T-cell (primary cell): ENCODE data around the gene C16orf90. TPM values are rescaled to one million over a fixed set of nuclear protein-coding genes. Genes with fewer than 3 reads are reported as not detected.
A peak's percentile ranks its signal among the peaks of the same experiment; 100 is the strongest.

Experiments
- ATAC-seq, 4 experiments: fragments of 200-7000 bp in 3 of 4; fragments of 150-1000 bp in 1 of 4; cut with Tn5 transposase; replicated peaks in 1 of 4; 1 replicate in 3 of 4; 2 replicates in 1 of 4; pipeline ENCODE4 v1.10.0; 2021; ENCODE audit warnings: moderate library complexity in 3 of 4, mild to moderate bottlenecking in 2 of 4, moderate number of reproducible peaks in 1 of 4
- CTCF ChIA-PET, 2 donors: fragments of 300-600 bp; sonication (Branson Sonifier 250); formaldehyde crosslinking; loops; one replicate each; lab custom pipeline; 2022; ENCODE audit warnings: antibody characterized with exemption in 2 of 2; lab: Charles Lee
- POLR2A ChIA-PET, 2 donors: fragments of 300-600 bp; sonication (Branson Sonifier 250); formaldehyde crosslinking; loops; one replicate each; lab custom pipeline; 2022; ENCODE audit warnings: antibody characterized with exemption in 2 of 2; lab: Charles Lee
- DNase-seq, 35 experiments: peaks; one replicate each; pipeline versions ENCODE4 v3.0.0 to v3.0.0-alpha.2; 2013 to 2023
- H3K27ac ChIP-seq: one replicate; pipeline ENCODE4 v1.5.1; 2013; ENCODE audit warnings: low read length
- H3K27me3 ChIP-seq, 2 experiments: replicated peaks in 1 of 2; 1 replicate in 1 of 2; 2 replicates in 1 of 2; pipeline versions ENCODE4 v1.6.1 to v1.7.0; 2013; ENCODE audit warnings: low read length in 1 of 2, mixed read lengths in 1 of 2; ENCODE audit not compliant: control insufficient read depth in 2 of 2, insufficient read depth in 2 of 2; ENCODE audit errors: extremely low read depth in 1 of 2
- H3K36me3 ChIP-seq, 2 donors: 1 replicate in 1 of 2; 2 replicates in 1 of 2; pipeline versions ENCODE4 v1.6.1 to v1.7.0; 2013; ENCODE audit warnings: low read length in 1 of 2; ENCODE audit not compliant: control insufficient read depth in 2 of 2, insufficient read depth in 1 of 2; ENCODE audit errors: extremely low read depth in 1 of 2
- H3K4me1 ChIP-seq, 2 experiments: 1 replicate in 1 of 2; 2 replicates in 1 of 2; pipeline versions ENCODE4 v1.6.1 to v1.7.0; 2013; ENCODE audit warnings: low read length in 2 of 2, mixed read lengths in 1 of 2; ENCODE audit not compliant: insufficient read depth in 2 of 2, control insufficient read depth in 1 of 2; ENCODE audit errors: extremely low read depth in 1 of 2
- H3K4me3 ChIP-seq, 2 donors: 1 replicate in 1 of 2; 2 replicates in 1 of 2; pipeline versions ENCODE4 v1.5.1 to v1.7.0; 2013; ENCODE audit warnings: mild to moderate bottlenecking in 2 of 2, low read length in 1 of 2, moderate library complexity in 1 of 2; ENCODE audit not compliant: control insufficient read depth in 1 of 2; ENCODE audit errors: extremely low read depth in 1 of 2
- H3K9me3 ChIP-seq: 2 replicates; pipeline ENCODE4 v1.7.0; 2013
- H3K27ac Mint-ChIP-seq, 2 donors: one replicate each; pipeline ENCODE4 v1.8.0; 2020 to 2021; ENCODE audit warnings: mild to moderate bottlenecking in 2 of 2, mixed read lengths in 2 of 2
- H3K27me3 Mint-ChIP-seq, 2 donors: one replicate each; pipeline ENCODE4 v1.8.0; 2021 to 2022; ENCODE audit warnings: mixed read lengths in 2 of 2
- H3K36me3 Mint-ChIP-seq: one replicate; pipeline ENCODE4 v1.8.0; 2021; ENCODE audit warnings: mixed read lengths
- H3K4me1 Mint-ChIP-seq, 3 donors: one replicate each; pipeline ENCODE4 v1.8.0; 2020 to 2022; ENCODE audit warnings: mixed read lengths in 3 of 3, mild to moderate bottlenecking in 1 of 3
- H3K4me3 Mint-ChIP-seq, 3 donors: one replicate each; pipeline ENCODE4 v1.8.0; 2020 to 2022; ENCODE audit warnings: mild to moderate bottlenecking in 3 of 3, mixed read lengths in 3 of 3, moderate library complexity in 3 of 3
- H3K9me3 Mint-ChIP-seq, 3 donors: one replicate each; pipeline ENCODE4 v1.8.0; 2020 to 2022; ENCODE audit warnings: mixed read lengths in 3 of 3
- WGBS: methylation state at CpG from one replicate; pipeline ENCODE4 v1.1.5; 2013; ENCODE audit warnings: missing lambda C conversion rate; ENCODE audit not compliant: insufficient coverage; 5-methylcytosine and 5-hydroxymethylcytosine counted together
- total RNA-seq, 35 experiments: library from RNA in 6 of 35; stranded (reverse) in 6 of 35; fragments of 120-200 nt in 1 of 35; gene quantifications; one replicate each; pipeline versions ENCODE4 v1.2.1 to v1.2.4 and lab custom pipeline; 2013 to 2026

The C16orf90 gene
- total RNA-seq, 5 donors from 2014 or later (not counting 1 experiment from before 2014, with no cell fraction given): not detected

- Histone ChIP-seq H3K36me3 (peaks cover 2 to 63% of the 10 kb centered on the region in 2 donors), H3K4me1 (no peaks in the 10 kb centered on the region), H3K27ac (no peak overlapping the region), H3K4me3 (no peak overlapping the region), H3K9me3 (no peaks in the 10 kb centered on the region), H3K27me3 (no peaks in the 10 kb centered on the region)
- ChIA-PET CTCF (no interaction called here), POLR2A (no interaction called here)
- no peak overlapping the region for H3K4me3 Mint-ChIP-seq
- H3K4me1 Mint-ChIP-seq: peaks cover 0 to 10% (median 9%) of the 10 kb centered on the region in 3 donors
- peaks cover 64% of the 10 kb centered on the region for H3K36me3 Mint-ChIP-seq
- WGBS: 89% methylated on average over 6 of the region's 6 CpGs
- H3K9me3 Mint-ChIP-seq: no peaks in the 10 kb centered on the region
- no peaks in the 10 kb centered on the region for H3K27me3 Mint-ChIP-seq
- ATAC-seq (no peak), DNase-seq (no peak)
- H3K27ac Mint-ChIP-seq: no peak overlapping the region
Measured at GRCh38 chr16:3518292-3518985, 23.1 kb upstream of the C16orf90 start.

- no peaks in the 10 kb centered on the region for H3K9me3 ChIP-seq
- no peak overlapping the region for H3K27ac Mint-ChIP-seq
- peaks cover 0 to 68% of the 10 kb centered on the region in 2 donors for H3K36me3 ChIP-seq
- peaks cover 57% of the 10 kb centered on the region for H3K36me3 Mint-ChIP-seq
- WGBS: no CpG with 5 or more reads among the region's 4 CpGs
- ChIA-PET POLR2A (no interaction called here), CTCF (no interaction called here)
- H3K4me1 Mint-ChIP-seq: peaks cover 10 to 25% (median 20%) of the 10 kb centered on the region in 3 donors
- H3K27ac ChIP-seq: no peak overlapping the region
- no peak overlapping the region for H3K4me3 ChIP-seq
- no peaks in the 10 kb centered on the region for H3K9me3 Mint-ChIP-seq
- no peaks in the 10 kb centered on the region for H3K27me3 Mint-ChIP-seq
- no peaks in the 10 kb centered on the region for H3K27me3 ChIP-seq
- ATAC-seq: no peak
- DNase-seq: no peak
- H3K4me1 ChIP-seq: peaks cover 0 to 13% of the 10 kb centered on the region in 2 experiments
- H3K4me3 Mint-ChIP-seq: no peak overlapping the region
Measured at GRCh38 chr16:3515897-3516296, 20.6 kb upstream of the C16orf90 start.

GRCh38 chr16:3514621-3515020, 19.3 kb upstream of the C16orf90 start:
- H3K4me1 ChIP-seq: peaks cover 0 to 26% of the 10 kb centered on the region in 2 experiments
- DNase-seq: no peak
- 100% methylated on average over 2 of the region's 4 CpGs for WGBS
- no peak overlapping the region for H3K4me3 ChIP-seq
- no peak for ATAC-seq
- ChIA-PET CTCF (no interaction called here), POLR2A (no interaction called here)
- H3K4me1 Mint-ChIP-seq: peaks cover 23 to 38% (median 33%) of the 10 kb centered on the region in 3 donors
- no peaks in the 10 kb centered on the region for H3K27me3 ChIP-seq
- H3K27ac ChIP-seq: no peak overlapping the region
- H3K9me3 Mint-ChIP-seq: no peaks in the 10 kb centered on the region
- peak overlapping the region; percentile 61 to 72 for H3K27ac Mint-ChIP-seq
- H3K27me3 Mint-ChIP-seq: no peaks in the 10 kb centered on the region
- H3K9me3 ChIP-seq: no peaks in the 10 kb centered on the region
- H3K36me3 Mint-ChIP-seq: peaks cover 56% of the 10 kb centered on the region
- H3K36me3 ChIP-seq: peaks cover 0 to 61% of the 10 kb centered on the region in 2 donors
- H3K4me3 Mint-ChIP-seq: no peak overlapping the region

GRCh38 chr16:3513892-3514583, 18.7 kb upstream of the C16orf90 start:
- Mint-ChIP-seq H3K36me3 (peaks cover 50% of the 10 kb centered on the region), H3K9me3 (no peaks in the 10 kb centered on the region), H3K27me3 (no peaks in the 10 kb centered on the region), H3K27ac (peak overlapping the region; percentile 72 to 77), H3K4me3 (no peak overlapping the region), H3K4me1 (peaks cover 29 to 44% (median 39%) of the 10 kb centered on the region in 3 donors)
- H3K36me3 ChIP-seq: peaks cover 0 to 56% of the 10 kb centered on the region in 2 donors
- no peak for DNase-seq
- H3K4me1 ChIP-seq: peaks cover 0 to 32% of the 10 kb centered on the region in 2 experiments
- WGBS: 94% methylated on average over 3 of the region's 7 CpGs
- no peak for ATAC-seq
- H3K27me3 ChIP-seq: no peaks in the 10 kb centered on the region
- ChIA-PET POLR2A (no interaction called here), CTCF (no interaction called here)
- H3K9me3 ChIP-seq: no peaks in the 10 kb centered on the region
- no peak overlapping the region for H3K4me3 ChIP-seq
- no peak overlapping the region for H3K27ac ChIP-seq

GRCh38 chr16:3511286-3512180, 16.2 kb upstream of the C16orf90 start:
- peaks cover 44% of the 10 kb centered on the region for H3K36me3 Mint-ChIP-seq
- WGBS: 93% methylated on average over 9 of the region's 23 CpGs
- peak overlapping the region in 1 of 3 donors; percentile 69 for H3K4me3 Mint-ChIP-seq
- H3K4me3 ChIP-seq: no peak overlapping the region
- no peaks in the 10 kb centered on the region for H3K9me3 ChIP-seq
- DNase-seq (no peak), ATAC-seq (no peak)
- peaks cover 0 to 37% of the 10 kb centered on the region in 2 experiments for H3K4me1 ChIP-seq
- ChIA-PET CTCF (no interaction called here), POLR2A (no interaction called here)
- H3K27me3 Mint-ChIP-seq: no peaks in the 10 kb centered on the region
- no peaks in the 10 kb centered on the region for H3K27me3 ChIP-seq
- H3K9me3 Mint-ChIP-seq: no peaks in the 10 kb centered on the region
- H3K36me3 ChIP-seq: peaks cover 0 to 52% of the 10 kb centered on the region in 2 donors
- peak overlapping the region; percentile 85 to 96 for H3K27ac Mint-ChIP-seq
- peak overlapping the region; percentile 79 for H3K27ac ChIP-seq
- peaks cover 42 to 56% (median 52%) of the 10 kb centered on the region in 3 donors for H3K4me1 Mint-ChIP-seq

- peak overlapping the region; percentile 79 for H3K27ac ChIP-seq
Measured at GRCh38 chr16:3510416-3510815, 15.1 kb upstream of the C16orf90 start.

More at GRCh38 chr16:3510416-3510815, 15.1 kb upstream of the C16orf90 start:
- no peak overlapping the region for H3K4me3 ChIP-seq
- ChIA-PET POLR2A (interaction anchor here in 1 of 2 donors (0.7 kb wide), 1 partner anchor 327 kb away, joined by 4 read pairs; no protein-coding TSS in a partner anchor), CTCF (interaction anchor here (0.6 to 1.2 kb wide), 4 partner anchors 10 to 479 kb away, joined by 3 to 10 read pairs (median 4); partner anchors contain the start of gene CLUAP1 (in 1 of the 2))
- H3K4me1 Mint-ChIP-seq: peaks cover 52 to 64% (median 61%) of the 10 kb centered on the region in 3 donors
- H3K27me3 Mint-ChIP-seq: no peaks in the 10 kb centered on the region
- DNase-seq (no peak), ATAC-seq (no peak)
- H3K9me3 ChIP-seq: no peaks in the 10 kb centered on the region
- 96% methylated on average over 7 of the region's 10 CpGs for WGBS
- peaks cover 0 to 37% of the 10 kb centered on the region in 2 experiments for H3K4me1 ChIP-seq
- peak overlapping the region; percentile 85 to 96 for H3K27ac Mint-ChIP-seq
- no peaks in the 10 kb centered on the region for H3K9me3 Mint-ChIP-seq
- H3K36me3 ChIP-seq: peaks cover 3 to 52% of the 10 kb centered on the region in 2 donors
- H3K27me3 ChIP-seq: no peaks in the 10 kb centered on the region
- peaks cover 45% of the 10 kb centered on the region for H3K36me3 Mint-ChIP-seq
- peak overlapping the region in 1 of 3 donors; percentile 69 for H3K4me3 Mint-ChIP-seq
